WI38 (cell line): ENCODE results near the gene LENG8.

Experiments
- H3K4me3 ChIP-seq: 2 replicates; pipeline ENCODE4 v1.5.1; 2011; ENCODE audit warnings: low read depth, mild to moderate bottlenecking, control low read depth, low read length
- CTCF ChIP-seq: IDR thresholded peaks from 2 replicates; pipeline ENCODE4 v1.5.1; 2012; ENCODE audit warnings: low read depth, mild to moderate bottlenecking, control low read depth, low read length

The LENG8 gene

GRCh38 chr19:54418930-54419800 is 29.8 kb upstream of the LENG8 start:
- no peak overlapping the region for H3K4me3 ChIP-seq
- no peak for TF ChIP-seq CTCF

GRCh38 chr19:54420068-54420382 is 29.0 kb upstream of the LENG8 start:
- TF ChIP-seq CTCF, result no peak
- H3K4me3 ChIP-seq, result no peak overlapping the region

GRCh38 chr19:54420383-54421168 is 28.4 kb upstream of the LENG8 start:
- no peak for TF ChIP-seq CTCF
- H3K4me3 ChIP-seq, result no peak overlapping the region

GRCh38 chr19:54421169-54421516 is 27.9 kb upstream of the LENG8 start:
- H3K4me3 ChIP-seq, result no peak overlapping the region
- TF ChIP-seq CTCF, result no peak

GRCh38 chr19:54421521-54421920 is 27.5 kb upstream of the LENG8 start:
- no peak for TF ChIP-seq CTCF
- H3K4me3 ChIP-seq, result no peak overlapping the region

- H3K4me3 ChIP-seq, result no peak overlapping the region
These were observed 26.9 kb upstream of the LENG8 start for GRCh38 chr19:54422136-54422535.

More at GRCh38 chr19:54422136-54422535, 26.9 kb upstream of the LENG8 start:
- no peak for TF ChIP-seq CTCF
